Mesenchymal stem cell (in vitro differentiated cells and primary cell): ENCODE data around the gene SEMA4D.

Source experiments
- DNase-seq: peaks from one replicate; pipeline ENCODE4 v3.0.0-alpha.2; 2013
- H2AFZ ChIP-seq: one replicate; pipeline ENCODE4 v1.6.1; 2013; ENCODE audit warnings: low read depth, mild to moderate bottlenecking, control low read depth, inconsistent platforms, low read length, moderate library complexity
- H2AK5ac ChIP-seq: 2 replicates; pipeline ENCODE4 v1.6.1; 2013; ENCODE audit warnings: low read length, moderate library complexity, mild to moderate bottlenecking, inconsistent platforms; ENCODE audit not compliant: severe bottlenecking
- H2BK120ac ChIP-seq: one replicate; pipeline ENCODE4 v1.6.1; 2013; ENCODE audit warnings: low read depth, mild to moderate bottlenecking, inconsistent platforms, low read length, moderate library complexity
- H2BK12ac ChIP-seq, 2 experiments: one replicate each; pipeline ENCODE4 v1.6.1; 2013; ENCODE audit warnings: inconsistent platforms in 2 of 2, low read length in 2 of 2, mild to moderate bottlenecking in 2 of 2, moderate library complexity in 2 of 2, control low read depth in 1 of 2
- H2BK15ac ChIP-seq: one replicate; pipeline ENCODE4 v1.6.1; 2013; ENCODE audit warnings: mild to moderate bottlenecking, low read depth, inconsistent platforms; ENCODE audit not compliant: poor library complexity, severe bottlenecking
- H2BK5ac ChIP-seq: 2 replicates; pipeline ENCODE4 v1.6.1; 2013; ENCODE audit warnings: low read depth, mild to moderate bottlenecking, low read length, control low read depth, inconsistent platforms; ENCODE audit not compliant: poor library complexity, severe bottlenecking
- H3K14ac ChIP-seq, 2 experiments: one replicate each; pipeline ENCODE4 v1.6.1; 2013; ENCODE audit warnings: inconsistent platforms in 2 of 2, low read length in 2 of 2, control low read depth in 1 of 2, mild to moderate bottlenecking in 1 of 2, moderate library complexity in 1 of 2
- H3K18ac ChIP-seq, 2 experiments: one replicate each; pipeline ENCODE4 v1.6.1; 2013; ENCODE audit warnings: inconsistent platforms in 2 of 2, low read length in 2 of 2, control low read depth in 1 of 2, low read depth in 1 of 2, mild to moderate bottlenecking in 1 of 2
- H3K23ac ChIP-seq, 2 experiments: one replicate each; pipeline ENCODE4 v1.6.1; 2013; ENCODE audit warnings: inconsistent platforms in 2 of 2, low read length in 2 of 2, mild to moderate bottlenecking in 2 of 2, moderate library complexity in 2 of 2, control low read depth in 1 of 2
- H3K27ac ChIP-seq: 2 replicates; pipeline ENCODE4 v1.5.1; 2013; ENCODE audit warnings: mild to moderate bottlenecking, moderate library complexity, low read length, control low read depth, inconsistent platforms; ENCODE audit not compliant: poor library complexity, severe bottlenecking
- H3K27me3 ChIP-seq, 2 experiments: 2 replicates each; pipeline versions ENCODE4 v1.6.1 to v1.7.0; 2013; ENCODE audit warnings: low read length in 2 of 2, mild to moderate bottlenecking in 2 of 2, moderate library complexity in 2 of 2, control low read depth in 1 of 2, inconsistent platforms in 1 of 2; ENCODE audit not compliant: control insufficient read depth in 1 of 2, insufficient read depth in 1 of 2
- H3K36me3 ChIP-seq, 2 experiments: 2 replicates each; pipeline versions ENCODE4 v1.6.1 to v1.7.0; 2013; ENCODE audit warnings: low read length in 2 of 2, control low read depth in 1 of 2, inconsistent platforms in 1 of 2, low read depth in 1 of 2, mild to moderate bottlenecking in 1 of 2; ENCODE audit not compliant: insufficient read depth in 2 of 2, control insufficient read depth in 1 of 2
- H3K4ac ChIP-seq, 2 experiments: one replicate each; pipeline ENCODE4 v1.6.1; 2013; ENCODE audit warnings: inconsistent platforms in 2 of 2, low read length in 2 of 2, mild to moderate bottlenecking in 2 of 2, moderate library complexity in 2 of 2, control low read depth in 1 of 2, low read depth in 1 of 2
- H3K4me1 ChIP-seq: 2 replicates; pipeline ENCODE4 v1.6.1; 2013; ENCODE audit warnings: low read depth, low read length, control low read depth; ENCODE audit not compliant: control insufficient read depth, insufficient read depth
- H3K4me2 ChIP-seq: 2 replicates; pipeline ENCODE4 v1.6.1; 2013; ENCODE audit warnings: low read length, mild to moderate bottlenecking, inconsistent platforms; ENCODE audit not compliant: poor library complexity, severe bottlenecking
- H3K4me3 ChIP-seq, 2 experiments: 2 replicates each; pipeline versions ENCODE4 v1.5.1 to v1.7.0; 2013; ENCODE audit warnings: low read length in 2 of 2, mild to moderate bottlenecking in 2 of 2, control low read depth in 1 of 2, low read depth in 1 of 2; ENCODE audit not compliant: insufficient read depth in 1 of 2
- H3K79me1 ChIP-seq: replicated peaks from 2 replicates; pipeline ENCODE4 v1.6.1; 2013; ENCODE audit warnings: mild to moderate bottlenecking, control low read depth, low read length, inconsistent platforms; ENCODE audit not compliant: poor library complexity, severe bottlenecking
- H3K9ac ChIP-seq: 2 replicates; pipeline ENCODE4 v1.7.0; 2013; ENCODE audit warnings: mild to moderate bottlenecking, low read length, moderate library complexity
- H3K9me3 ChIP-seq: 2 replicates; pipeline ENCODE4 v1.7.0; 2013; ENCODE audit warnings: mild to moderate bottlenecking, low read length; ENCODE audit not compliant: control insufficient read depth
- H4K8ac ChIP-seq: one replicate; pipeline ENCODE4 v1.6.1; 2013; ENCODE audit warnings: inconsistent platforms, mild to moderate bottlenecking, low read length, moderate library complexity
- H4K91ac ChIP-seq: one replicate; pipeline ENCODE4 v1.6.1; 2013; ENCODE audit warnings: mild to moderate bottlenecking, low read length, inconsistent platforms
- WGBS: methylation state at CpG from one replicate; pipeline ENCODE4 v1.1.7; 2013; ENCODE audit warnings: mixed read lengths; 5-methylcytosine and 5-hydroxymethylcytosine counted together

SEMA4D gene

GRCh38 chr9:89363921-89364665 lies 133.8 kb downstream of the SEMA4D start:
- Histone ChIP-seq H3K4me3 (no peak overlapping the region), H3K4me2 (no peak overlapping the region), H3K79me1 (no peaks in the 10 kb centered on the region), H3K9me3 (no peaks in the 10 kb centered on the region), H3K4me1 (peaks cover 1% of the 10 kb centered on the region), H2BK5ac (no peak overlapping the region), H4K8ac (no peak overlapping the region), H2BK12ac (no peak overlapping the region), H3K27me3 (no peaks in the 10 kb centered on the region), H3K4ac (no peak overlapping the region), H2BK120ac (no peak overlapping the region), H3K27ac (no peak overlapping the region), H3K18ac (no peak overlapping the region), H2BK15ac (no peak overlapping the region), H3K36me3 (peaks cover 36 to 60% of the 10 kb centered on the region in 2 experiments), H2AFZ (no peak overlapping the region), H3K14ac (no peak overlapping the region), H2AK5ac (no peak overlapping the region), H3K9ac (no peak overlapping the region), H3K23ac (no peak overlapping the region), H4K91ac (no peak overlapping the region)
- DNase-seq, result no peak
- WGBS, result 96% methylated on average over 8 of the region's 9 CpGs

- no peak overlapping the region for H3K4me3 ChIP-seq
- H3K14ac ChIP-seq, result no peak overlapping the region
- no peak overlapping the region for H2BK5ac ChIP-seq
- H2AK5ac ChIP-seq, result no peak overlapping the region
- H3K27ac ChIP-seq, result no peak overlapping the region
- H3K79me1 ChIP-seq, result no peaks in the 10 kb centered on the region
- no peak overlapping the region for H3K4ac ChIP-seq
- no peak overlapping the region for H2BK15ac ChIP-seq
- no peak overlapping the region for H3K18ac ChIP-seq
- H3K4me2 ChIP-seq, result no peak overlapping the region
- H3K9ac ChIP-seq, result no peak overlapping the region
- WGBS, result 95% methylated on average over 6 of the region's 6 CpGs
- no peaks in the 10 kb centered on the region for H3K9me3 ChIP-seq
- no peak overlapping the region for H2AFZ ChIP-seq
- no peak overlapping the region for H2BK120ac ChIP-seq
- no peak overlapping the region for H4K91ac ChIP-seq
- H3K27me3 ChIP-seq, result no peaks in the 10 kb centered on the region
- no peak overlapping the region for H2BK12ac ChIP-seq
- peaks cover 1% of the 10 kb centered on the region for H3K4me1 ChIP-seq
- H3K23ac ChIP-seq, result no peak overlapping the region
- no peak for DNase-seq
- H3K36me3 ChIP-seq, result peaks cover 44 to 63% of the 10 kb centered on the region in 2 experiments
- H4K8ac ChIP-seq, result no peak overlapping the region
These were observed 134.6 kb downstream of the SEMA4D start for GRCh38 chr9:89363311-89363670.

GRCh38 chr9:89362647-89363310 lies 135.1 kb downstream of the SEMA4D start:
- H3K36me3 ChIP-seq, result peaks cover 49 to 63% of the 10 kb centered on the region in 2 experiments
- WGBS, result 93% methylated on average over 10 of the region's 10 CpGs
- no peak overlapping the region for H3K9ac ChIP-seq
- no peak overlapping the region for H3K4me3 ChIP-seq
- no peak overlapping the region for H2BK5ac ChIP-seq
- no peak overlapping the region for H3K14ac ChIP-seq
- no peaks in the 10 kb centered on the region for H3K27me3 ChIP-seq
- H3K79me1 ChIP-seq, result peaks cover 3% of the 10 kb centered on the region
- no peak overlapping the region for H3K27ac ChIP-seq
- H4K8ac ChIP-seq, result no peak overlapping the region
- no peak for DNase-seq
- no peaks in the 10 kb centered on the region for H3K9me3 ChIP-seq
- H3K4ac ChIP-seq, result no peak overlapping the region
- H2BK12ac ChIP-seq, result no peak overlapping the region
- H2BK15ac ChIP-seq, result no peak overlapping the region
- H2BK120ac ChIP-seq, result no peak overlapping the region
- no peak overlapping the region for H2AFZ ChIP-seq
- no peak overlapping the region for H2AK5ac ChIP-seq
- no peak overlapping the region for H3K4me2 ChIP-seq
- H3K23ac ChIP-seq, result no peak overlapping the region
- no peak overlapping the region for H3K18ac ChIP-seq
- no peak overlapping the region for H4K91ac ChIP-seq
- peaks cover 1% of the 10 kb centered on the region for H3K4me1 ChIP-seq

GRCh38 chr9:89361816-89362646 lies 135.9 kb downstream of the SEMA4D start:
- Histone ChIP-seq H3K14ac (no peak overlapping the region), H3K23ac (peak overlapping the region in 1 of 2 experiments; percentile 9), H3K4me2 (no peak overlapping the region), H3K27me3 (no peaks in the 10 kb centered on the region), H3K27ac (no peak overlapping the region), H2AK5ac (no peak overlapping the region), H3K4ac (no peak overlapping the region), H2AFZ (no peak overlapping the region), H2BK120ac (no peak overlapping the region), H2BK12ac (no peak overlapping the region), H4K91ac (no peak overlapping the region), H2BK5ac (no peak overlapping the region), H4K8ac (no peak overlapping the region), H3K4me1 (peaks cover 1% of the 10 kb centered on the region), H3K9ac (no peak overlapping the region), H3K4me3 (no peak overlapping the region), H3K79me1 (peaks cover 7% of the 10 kb centered on the region), H3K18ac (no peak overlapping the region), H3K9me3 (no peaks in the 10 kb centered on the region), H2BK15ac (no peak overlapping the region), H3K36me3 (peaks cover 56 to 69% of the 10 kb centered on the region in 2 experiments)
- DNase-seq, result no peak
- 97% methylated on average over 9 of the region's 9 CpGs for WGBS
